ENCODE data around the gene TLL2. TPM values are rescaled to one million over a fixed set of nuclear protein-coding genes. Genes with fewer than 3 reads are reported as not detected.
"Not testable (repeated sequence)": the region's sequence is repeated elsewhere in the genome, so short reads cannot be mapped to it uniquely, and the experiment has no call there.

Gene TLL2
- 8.7 TPM for total RNA-seq
- long read RNA-seq, partial matches to known transcripts: 14 of 17 reads
- long read RNA-seq, other reads (novel, unspliced or antisense): 3 of 17 reads

GRCh38 chr10:96513698-96514561 lies at the start of gene TLL2:
Gene TLL2 (minus strand): TSS chr10:96513926. CDS start chr10:96513685, 241 bp downstream.
- intact Hi-C loops (cut with DNase I): loop anchor here (5.0 kb wide), 2 partner anchors 117 to 137 kb away; no protein-coding TSS in a partner anchor
- peak; percentile 96 for ATAC-seq (ENCODE audit: poor library complexity)
- DNase-seq: peak; percentile 94

DNA sequence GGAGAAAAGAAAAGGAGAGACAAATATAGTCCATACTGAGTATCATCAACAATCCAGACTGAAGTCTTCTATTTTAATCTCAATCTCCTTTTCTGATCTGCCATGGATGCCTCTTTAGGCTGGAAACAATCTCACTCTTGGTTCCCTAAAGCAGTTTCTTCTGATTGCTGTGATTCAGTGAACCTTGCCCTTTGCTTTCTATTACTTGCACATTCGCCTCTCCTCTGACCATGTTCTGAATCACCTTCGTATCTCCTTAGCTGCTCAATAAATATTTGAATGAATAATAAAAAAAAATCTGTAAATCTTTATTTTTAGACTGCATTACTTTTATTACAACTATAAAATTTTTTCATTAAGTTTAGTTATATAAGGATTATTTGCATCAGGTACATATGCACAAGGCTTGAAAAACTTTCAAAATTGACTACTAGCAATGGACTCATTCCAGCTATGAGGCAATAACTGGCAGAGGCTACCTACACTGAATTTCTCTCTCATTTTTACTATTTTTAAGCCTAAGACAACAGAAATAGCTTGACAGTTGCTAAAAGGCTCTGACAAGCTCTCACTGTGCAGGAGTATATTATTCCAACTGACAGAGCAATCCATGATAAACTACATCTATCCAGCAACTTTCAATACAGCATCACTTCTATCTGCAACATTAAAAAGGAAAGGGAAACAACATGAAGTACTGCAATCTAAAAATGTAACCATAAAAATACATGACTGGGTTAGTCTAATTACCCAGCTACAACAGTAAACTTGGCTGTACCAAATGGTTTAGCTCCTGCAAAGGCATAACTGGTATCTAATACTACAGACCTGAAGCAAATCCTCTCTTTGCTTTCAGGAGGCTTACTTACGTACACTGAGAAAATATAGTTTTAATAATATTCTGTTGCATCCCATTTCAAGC lies 47.5 kb upstream of the TLL2 start:
- intact Hi-C loops (cut with DNase I): no loop called here
- ATAC-seq (ENCODE audit: poor library complexity): no peak
- DNase-seq: no peak

DNA sequence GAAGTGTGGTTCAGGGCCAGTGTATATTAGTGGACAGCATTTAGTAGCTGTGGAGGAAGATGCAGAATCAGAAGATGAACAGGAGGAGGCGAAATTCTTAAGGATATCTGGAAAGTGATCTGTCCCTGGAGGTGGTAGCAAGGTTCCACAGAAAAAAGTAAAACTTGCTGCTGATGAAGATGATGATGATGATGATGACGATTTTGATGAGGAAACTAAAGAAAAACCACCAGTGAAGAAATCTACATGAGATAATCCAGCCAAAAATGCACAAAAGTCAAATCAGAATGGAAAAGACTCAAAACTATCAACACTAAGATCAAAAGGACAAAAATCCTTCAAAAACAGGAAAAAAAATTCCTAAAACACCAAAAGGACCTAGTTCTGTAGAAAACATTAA lies 46.8 kb upstream of the TLL2 start:
- no peak for ATAC-seq (ENCODE audit: poor library complexity)
- DNase-seq: no peak
- intact Hi-C loops (cut with DNase I): no loop called here

DNA sequence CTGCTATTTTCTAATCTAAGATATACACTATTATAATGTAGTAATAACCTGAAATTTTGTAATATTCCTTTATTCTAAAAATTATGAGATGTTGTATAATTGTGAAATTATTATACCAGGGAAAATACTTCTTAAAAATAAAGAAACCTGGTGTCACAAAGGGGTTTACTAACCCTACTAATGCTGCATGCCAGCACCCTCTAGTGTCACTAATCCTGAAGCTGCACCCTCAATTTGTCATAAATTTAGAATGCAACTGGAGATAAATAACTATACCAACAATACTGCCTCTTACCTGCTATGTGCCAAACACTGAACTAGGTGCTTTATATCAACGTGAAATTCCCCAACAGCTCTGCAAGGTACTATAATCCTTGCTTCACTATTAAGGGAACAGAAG lies 42.3 kb upstream of the TLL2 start:
- ATAC-seq (ENCODE audit: poor library complexity) (peak; percentile 70), DNase-seq (no peak)
- intact Hi-C loops (cut with DNase I): loop anchor here (10.0 kb wide), 1 partner anchor 161 kb away; no protein-coding TSS in a partner anchor

DNA sequence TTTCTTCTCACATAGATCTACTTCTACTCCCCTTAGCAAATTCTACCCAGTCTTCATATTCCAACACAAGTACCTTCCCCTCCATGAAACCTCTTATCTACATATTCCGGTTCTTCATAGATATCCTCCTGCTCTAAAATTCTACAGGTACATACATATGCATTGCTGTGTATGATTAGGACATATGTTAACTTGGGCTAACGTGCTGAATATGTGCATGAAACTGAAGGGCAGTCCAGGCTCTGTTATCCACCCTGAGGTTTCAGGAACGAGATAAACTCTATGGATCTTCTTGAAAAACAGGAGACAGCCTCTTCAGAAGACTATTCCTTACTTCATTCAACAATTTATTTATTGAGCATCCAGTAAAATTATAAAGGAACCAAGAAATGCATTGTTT lies 41.6 kb upstream of the TLL2 start:
- DNase-seq: no peak
- ATAC-seq (ENCODE audit: poor library complexity): no peak
- intact Hi-C loops (cut with DNase I): loop anchor here (10.0 kb wide), 1 partner anchor 161 kb away; no protein-coding TSS in a partner anchor

DNA sequence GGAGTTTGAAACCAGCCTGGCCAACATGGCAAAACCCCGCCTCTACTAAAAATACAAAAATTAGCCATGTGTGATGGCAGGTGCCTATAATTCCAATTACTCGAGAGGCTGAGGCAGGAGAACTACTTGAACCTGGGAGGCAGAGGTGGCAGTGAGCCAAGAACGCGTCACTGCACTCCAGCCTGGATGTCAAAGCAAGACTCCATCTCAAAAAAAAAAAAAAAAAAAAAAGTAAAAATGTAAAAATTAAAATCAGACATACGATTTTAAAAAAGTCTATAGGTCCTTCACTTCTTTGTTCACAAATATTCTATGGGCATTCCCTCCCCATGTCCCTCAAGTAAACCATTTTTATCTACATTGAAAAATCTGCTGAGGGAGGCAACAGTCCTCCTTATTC lies 34.9 kb upstream of the TLL2 start:
- peak; percentile 38 for ATAC-seq (ENCODE audit: poor library complexity)
- peak; percentile 60 for DNase-seq
- intact Hi-C loops (cut with DNase I): no loop called here

GRCh38 chr10:96545558-96545957 lies 31.8 kb upstream of the TLL2 start:
- intact Hi-C loops (cut with DNase I); ATAC-seq (ENCODE audit: poor library complexity); DNase-seq: not testable (repeated sequence)

DNA sequence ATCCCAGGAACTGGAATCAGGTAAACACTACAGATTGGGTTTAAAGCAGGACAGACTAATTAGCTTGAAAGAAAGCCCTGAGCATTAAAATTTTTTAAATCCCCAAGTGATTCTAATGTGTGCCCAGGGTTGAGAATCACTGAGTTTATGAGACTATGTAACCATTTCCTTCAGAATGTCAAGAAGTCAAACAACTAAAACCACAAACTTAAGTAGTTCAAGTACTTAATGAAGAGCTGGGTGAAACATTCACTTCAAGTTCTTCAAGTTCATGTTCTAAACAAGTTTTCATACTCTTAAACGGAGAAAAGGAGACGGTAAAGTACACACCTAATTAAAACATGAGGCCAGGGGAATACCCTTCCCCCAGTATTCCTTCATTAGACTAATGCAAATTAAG lies 28.2 kb upstream of the TLL2 start:
- no peak for DNase-seq
- intact Hi-C loops (cut with DNase I): no loop called here
- no peak for ATAC-seq (ENCODE audit: poor library complexity)

DNA sequence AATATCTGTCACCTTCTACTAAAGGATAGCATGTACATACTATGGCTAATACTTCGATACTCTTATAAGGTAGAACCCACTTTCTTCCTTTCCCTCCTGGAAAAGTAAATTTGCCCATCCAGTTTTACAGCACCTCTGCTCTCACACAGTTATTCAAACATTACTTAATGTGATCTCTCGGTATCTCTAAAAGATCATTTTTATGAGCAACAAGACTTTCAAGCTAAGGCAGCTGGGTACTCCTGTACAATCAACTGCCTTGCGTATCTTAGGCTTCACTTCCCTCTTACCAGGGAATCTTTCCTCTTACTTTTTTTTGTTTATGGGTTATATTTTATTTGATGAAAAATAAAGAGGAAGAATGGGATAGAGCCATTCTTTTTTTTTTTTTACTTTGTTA lies 26.5 kb upstream of the TLL2 start:
- intact Hi-C loops (cut with DNase I): no loop called here
- ATAC-seq (ENCODE audit: poor library complexity) (no peak), DNase-seq (no peak)

GRCh38 chr10:96538683-96539082 lies 25.0 kb upstream of the TLL2 start:
- intact Hi-C loops (cut with DNase I): no loop called here
- DNase-seq (no peak), ATAC-seq (ENCODE audit: poor library complexity) (no peak)

DNA sequence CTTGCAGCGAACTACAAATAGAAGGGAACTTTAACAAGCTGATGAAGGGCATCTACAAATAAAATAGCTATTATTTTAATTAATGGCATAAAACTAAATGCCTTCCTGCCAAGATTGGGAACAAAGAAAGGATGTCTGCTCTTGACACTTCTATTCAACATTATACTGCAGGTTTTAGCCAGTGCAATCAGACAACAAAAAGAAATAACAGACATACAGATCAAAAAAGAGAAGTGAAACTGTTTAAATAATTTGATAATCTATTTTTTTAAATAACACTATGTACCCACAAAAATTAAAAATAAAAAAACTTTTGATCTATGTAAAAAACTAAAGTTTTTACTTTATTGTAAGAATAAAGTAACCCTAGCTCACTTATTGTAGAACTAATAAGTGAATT lies 22.4 kb upstream of the TLL2 start:
- DNase-seq (no peak), ATAC-seq (ENCODE audit: poor library complexity) (no peak)
- intact Hi-C loops (cut with DNase I): no loop called here

DNA sequence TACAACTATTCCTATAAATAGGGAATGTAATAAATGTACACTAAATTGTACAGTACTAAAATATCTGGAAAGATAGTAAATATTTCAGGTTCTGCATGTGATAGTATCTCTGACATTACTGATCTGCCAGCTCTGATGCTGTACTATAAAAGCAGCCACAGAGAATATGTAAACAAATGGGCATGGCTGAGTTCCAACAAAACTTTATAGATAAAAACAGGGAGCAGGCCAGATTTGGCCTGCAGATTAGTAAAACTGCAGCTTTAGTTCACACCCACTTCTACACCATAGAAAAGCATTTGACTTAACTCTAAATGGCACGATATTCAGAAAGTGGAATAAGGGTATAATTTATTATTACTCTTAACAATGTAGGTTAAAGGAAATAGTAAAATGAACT lies 18.8 kb upstream of the TLL2 start:
- no peak for ATAC-seq (ENCODE audit: poor library complexity)
- intact Hi-C loops (cut with DNase I): no loop called here
- DNase-seq: no peak

DNA sequence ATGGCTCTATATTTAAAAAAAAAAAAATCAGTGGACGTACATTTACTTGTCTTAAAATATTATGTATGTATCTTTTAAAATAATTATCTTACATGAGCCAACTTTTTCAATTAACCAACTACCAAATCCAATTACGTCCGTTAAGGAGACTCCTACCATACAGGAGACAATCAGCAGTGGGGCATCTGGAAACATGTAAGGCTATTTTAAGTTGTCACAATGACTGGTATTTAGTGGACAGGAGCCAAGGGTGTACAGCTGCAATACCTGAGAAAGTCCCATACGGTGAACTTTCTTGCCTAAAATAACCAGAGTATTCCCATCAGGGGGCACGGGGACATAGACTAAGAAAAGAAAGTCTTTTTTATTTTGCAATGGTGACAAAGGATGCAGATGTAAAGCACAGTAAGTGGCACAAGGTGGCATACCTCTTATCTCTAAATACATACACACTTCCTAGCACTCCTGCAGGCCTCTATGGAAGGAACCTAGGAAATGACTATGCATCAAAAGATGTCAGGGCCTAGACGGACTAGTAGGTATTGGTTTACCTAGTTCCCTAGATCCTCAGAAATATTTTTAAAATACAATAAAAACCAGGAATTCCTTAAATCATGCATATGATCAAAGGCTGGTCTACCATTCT lies 16.0 kb upstream of the TLL2 start:
- DNase-seq (no peak), ATAC-seq (ENCODE audit: poor library complexity) (peak; percentile 84)
- intact Hi-C loops (cut with DNase I): no loop called here

- intact Hi-C loops (cut with DNase I): no loop called here
- DNase-seq (no peak), ATAC-seq (ENCODE audit: poor library complexity) (no peak)
Measured at GRCh38 chr10:96524741-96525140, 11.0 kb upstream of the TLL2 start.

- no peak for ATAC-seq (ENCODE audit: poor library complexity)
Measured at GRCh38 chr10:96517284-96517683, 3.6 kb upstream of the TLL2 start.

GRCh38 chr10:96516337-96516736 lies 2.6 kb upstream of the TLL2 start:
- DNase-seq: no peak
- intact Hi-C loops (cut with DNase I): no loop called here
- no peak for ATAC-seq (ENCODE audit: poor library complexity)

More at GRCh38 chr10:96517284-96517683, 3.6 kb upstream of the TLL2 start:
- DNase-seq: no peak
- intact Hi-C loops (cut with DNase I): no loop called here

- ATAC-seq (ENCODE audit: poor library complexity) (no peak), DNase-seq (no peak)
- intact Hi-C loops (cut with DNase I): loop anchor here (5.0 kb wide), 2 partner anchors 116 to 136 kb away; no protein-coding TSS in a partner anchor
Measured at GRCh38 chr10:96513305-96513697, 425 bp downstream of the TLL2 start.

GRCh38 chr10:96512524-96513304 lies 1.0 kb downstream of the TLL2 start:
- intact Hi-C loops (cut with DNase I): loop anchor here (5.0 kb wide), 2 partner anchors 115 to 135 kb away; no protein-coding TSS in a partner anchor
- DNase-seq (peak; percentile 64), ATAC-seq (ENCODE audit: poor library complexity) (peak; percentile 52)

All from Right ventricle myocardium superior (tissue), 1 donor.